IMR-90 (cell line): ENCODE data around the gene PMAIP1.
A peak's percentile ranks its signal among the peaks of the same experiment; 100 is the strongest.

Experiments
- CEBPB ChIP-seq: IDR thresholded peaks from 2 replicates; pipeline ENCODE4 v1.6.1; 2012; ENCODE audit warnings: low read depth, low read length, improper control_type of control experiment
- CHD1 ChIP-seq: IDR thresholded peaks from 2 replicates; pipeline ENCODE4 v1.6.1; 2012; ENCODE audit warnings: low read depth, low read length, improper control_type of control experiment
- CTCF ChIP-seq: conservative IDR thresholded peaks from 2 replicates; pipeline ENCODE4 v1.5.1; 2012; ENCODE audit warnings: mild to moderate bottlenecking, low read depth, low read length, improper control_type of control experiment
- FOS ChIP-seq: fragments of 150-350 bp; IDR thresholded peaks from 2 replicates; pipeline ENCODE4 v1.6.1; 2016; ENCODE audit warnings: low read depth, low read length
- MAFK ChIP-seq: IDR thresholded peaks from 2 replicates; pipeline ENCODE4 v1.6.1; 2012; ENCODE audit warnings: low read depth, low read length, improper control_type of control experiment
- MXI1 ChIP-seq: IDR thresholded peaks from 2 replicates; pipeline ENCODE4 v1.6.1; 2012; ENCODE audit warnings: low read depth, mild to moderate bottlenecking, low read length, moderate library complexity, borderline replicate concordance
- POLR2A ChIP-seq: IDR thresholded peaks from 2 replicates; pipeline ENCODE4 v1.6.1; 2012; ENCODE audit warnings: mild to moderate bottlenecking, low read depth, low read length
- RAD21 ChIP-seq: IDR thresholded peaks from 2 replicates; pipeline ENCODE4 v1.6.1; 2012; ENCODE audit warnings: low read length, improper control_type of control experiment
- USF2 ChIP-seq: fragments of 150-350 bp; IDR thresholded peaks from 2 replicates; pipeline ENCODE4 v1.6.1; 2017; ENCODE audit warnings: mild to moderate bottlenecking, antibody characterized with exemption, low read length, low read depth

GRCh38 chr18:59911600-59911999 is 11.8 kb downstream of the PMAIP1 start:
- TF ChIP-seq CEBPB, result peak; percentile 53
- no peak for TF ChIP-seq CHD1
- no peak for TF ChIP-seq MAFK
- no peak for TF ChIP-seq CTCF
- TF ChIP-seq USF2, result no peak
- no peak for TF ChIP-seq FOS
- TF ChIP-seq RAD21, result no peak
- TF ChIP-seq MXI1, result no peak
- TF ChIP-seq POLR2A, result no peak
